OCI-LY1 (cell line): ENCODE data around the gene CYP4F11.

ENCODE experiments used
- H2AFZ ChIP-seq: fragments of 200-600 bp; sonication (generic), shearing (Covaris generic); 2 replicates; pipeline ENCODE4 v1.6.0; 2014; ENCODE audit warnings: antibody characterized with exemption, mild to moderate bottlenecking, low read length
- H3F3A ChIP-seq: fragments of 200-600 bp; sonication (generic), shearing (Covaris generic); 2 replicates; pipeline ENCODE4 v1.6.0; 2014; ENCODE audit warnings: mild to moderate bottlenecking, antibody characterized with exemption, low read length, moderate library complexity; ENCODE audit not compliant: insufficient read depth
- H3K27ac ChIP-seq: fragments of 200-600 bp; sonication (generic); 2 replicates; pipeline ENCODE4 v1.5.1; 2014; ENCODE audit warnings: low read length, mixed run types, mild to moderate bottlenecking, low read depth; ENCODE audit not compliant: poor library complexity, severe bottlenecking
- H3K27me3 ChIP-seq: fragments of 200-600 bp; sonication (generic); 2 replicates; pipeline ENCODE4 v1.6.0; 2014; ENCODE audit warnings: antibody characterized with exemption, mild to moderate bottlenecking, low read length, moderate library complexity; ENCODE audit not compliant: insufficient read depth
- H3K36me3 ChIP-seq: fragments of 200-600 bp; sonication (generic); 2 replicates; pipeline ENCODE4 v1.6.1; 2014; ENCODE audit warnings: mild to moderate bottlenecking, antibody characterized with exemption, low read length, moderate library complexity, mixed read lengths; ENCODE audit not compliant: insufficient read depth
- H3K4me1 ChIP-seq: fragments of 200-600 bp; sonication (generic); 2 replicates; pipeline ENCODE4 v1.5.1; 2014; ENCODE audit warnings: mild to moderate bottlenecking, low read length, moderate library complexity; ENCODE audit not compliant: insufficient read depth, severe bottlenecking
- H3K4me2 ChIP-seq: fragments of 200-600 bp; sonication (generic), shearing (Covaris generic); 2 replicates; pipeline ENCODE4 v1.6.1; 2014; ENCODE audit warnings: low read length
- H3K4me3 ChIP-seq: fragments of 200-600 bp; sonication (generic); 2 replicates; pipeline ENCODE4 v1.5.1; 2014; ENCODE audit warnings: low read length, low read depth, mild to moderate bottlenecking, mixed read lengths; ENCODE audit not compliant: poor library complexity, severe bottlenecking
- H3K79me2 ChIP-seq: fragments of 200-600 bp; shearing (Covaris generic); 2 replicates; pipeline ENCODE4 v1.6.1; 2016; ENCODE audit warnings: mixed run types, low read length, mixed read lengths; ENCODE audit not compliant: insufficient read depth
- H3K9ac ChIP-seq: fragments of 200-600 bp; sonication (generic), shearing (Covaris generic); 2 replicates; pipeline ENCODE4 v1.6.1; 2014; ENCODE audit warnings: mild to moderate bottlenecking, low read length, mixed read lengths
- H3K9me2 ChIP-seq: fragments of 200-600 bp; sonication (generic), shearing (Covaris generic); 2 replicates; pipeline ENCODE4 v1.6.1; 2014; ENCODE audit warnings: low read depth, mild to moderate bottlenecking, low read length, mixed read lengths
- H3K9me3 ChIP-seq: fragments of 200-600 bp; shearing (Covaris generic); 2 replicates; pipeline ENCODE4 v1.6.1; 2014; ENCODE audit warnings: low read length, mixed read lengths
- H4K20me1 ChIP-seq: fragments of 200-600 bp; sonication (generic), shearing (Covaris generic); 2 replicates; pipeline ENCODE4 v1.6.0; 2016; ENCODE audit warnings: mild to moderate bottlenecking, low read length; ENCODE audit not compliant: insufficient read depth
- EZH2 ChIP-seq: fragments of 200-600 bp; sonication (generic), shearing (Covaris generic); IDR thresholded peaks from 2 replicates; pipeline ENCODE4 v1.8.0; 2017; ENCODE audit warnings: borderline replicate concordance, mixed run types, mild to moderate bottlenecking, antibody characterized with exemption, low read length, moderate library complexity, mixed read lengths
- TF ChIP-seq, protein P1 (sequence below): fragments of 200-600 bp; sonication (generic), shearing (Covaris generic); IDR thresholded peaks from 2 replicates; pipeline ENCODE4 v1.5.1; 2017; ENCODE audit warnings: mild to moderate bottlenecking, antibody characterized with exemption, low read length, moderate library complexity, mixed read lengths

The CYP4F11 gene

DNA sequence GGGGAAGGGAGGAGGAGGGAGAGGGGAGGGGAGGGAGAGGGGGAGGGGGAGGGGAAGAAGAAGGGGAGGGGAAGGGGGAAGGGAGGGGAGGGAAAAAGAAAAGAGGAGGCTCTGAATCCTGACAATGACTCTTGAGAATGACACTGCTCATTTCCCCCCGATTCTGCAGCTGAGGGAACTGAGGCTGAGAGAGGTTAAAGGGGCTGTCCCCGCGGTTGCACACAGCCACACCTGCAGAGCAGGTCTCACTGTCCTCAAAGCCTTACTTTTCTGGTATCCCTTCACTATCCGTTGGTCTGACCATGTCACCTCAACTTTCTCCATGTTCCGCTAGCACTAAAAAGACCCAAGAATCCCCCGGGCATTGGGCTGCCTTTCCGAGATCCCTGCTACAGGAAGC lies 71.9 kb downstream of the CYP4F11 start:
- Histone ChIP-seq H3K9me3 (no peaks in the 10 kb centered on the region), H3K9me2 (no peaks in the 10 kb centered on the region), H3K79me2 (no peaks in the 10 kb centered on the region), H3K27ac (no peak overlapping the region), H2AFZ (no peak overlapping the region), H3K9ac (no peak overlapping the region), H3K36me3 (no peaks in the 10 kb centered on the region), H4K20me1 (no peaks in the 10 kb centered on the region), H3K27me3 (no peaks in the 10 kb centered on the region), H3K4me3 (no peak overlapping the region), H3F3A (no peaks in the 10 kb centered on the region), H3K4me1 (no peaks in the 10 kb centered on the region), H3K4me2 (no peak overlapping the region)
- TF ChIP-seq, protein P1, sequence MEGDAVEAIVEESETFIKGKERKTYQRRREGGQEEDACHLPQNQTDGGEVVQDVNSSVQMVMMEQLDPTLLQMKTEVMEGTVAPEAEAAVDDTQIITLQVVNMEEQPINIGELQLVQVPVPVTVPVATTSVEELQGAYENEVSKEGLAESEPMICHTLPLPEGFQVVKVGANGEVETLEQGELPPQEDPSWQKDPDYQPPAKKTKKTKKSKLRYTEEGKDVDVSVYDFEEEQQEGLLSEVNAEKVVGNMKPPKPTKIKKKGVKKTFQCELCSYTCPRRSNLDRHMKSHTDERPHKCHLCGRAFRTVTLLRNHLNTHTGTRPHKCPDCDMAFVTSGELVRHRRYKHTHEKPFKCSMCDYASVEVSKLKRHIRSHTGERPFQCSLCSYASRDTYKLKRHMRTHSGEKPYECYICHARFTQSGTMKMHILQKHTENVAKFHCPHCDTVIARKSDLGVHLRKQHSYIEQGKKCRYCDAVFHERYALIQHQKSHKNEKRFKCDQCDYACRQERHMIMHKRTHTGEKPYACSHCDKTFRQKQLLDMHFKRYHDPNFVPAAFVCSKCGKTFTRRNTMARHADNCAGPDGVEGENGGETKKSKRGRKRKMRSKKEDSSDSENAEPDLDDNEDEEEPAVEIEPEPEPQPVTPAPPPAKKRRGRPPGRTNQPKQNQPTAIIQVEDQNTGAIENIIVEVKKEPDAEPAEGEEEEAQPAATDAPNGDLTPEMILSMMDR, result no peak
- no peak for TF ChIP-seq EZH2
